Thyroid gland (tissue), 4 donors: ENCODE data around the gene NAP1L4.

Experiments used
- CTCF ChIP-seq, 6 experiments: fragments of 200-600 bp in 3 of 6; fragments of 450-650 bp in 3 of 6; sonication (generic) in 3 of 6; IDR thresholded peaks; one replicate each; pipeline ENCODE4 v1.5.1; 2016 to 2019; ENCODE audit warnings: antibody characterized with exemption in 6 of 6, mild to moderate bottlenecking in 2 of 6, inconsistent platforms in 1 of 6, moderate library complexity in 1 of 6
- POLR2A ChIP-seq, 2 donors: fragments of 450-650 bp; IDR thresholded peaks; one replicate each; pipeline ENCODE4 v1.6.1; 2017; ENCODE audit warnings: antibody characterized with exemption in 2 of 2, mild to moderate bottlenecking in 2 of 2, moderate library complexity in 1 of 2

DNA sequence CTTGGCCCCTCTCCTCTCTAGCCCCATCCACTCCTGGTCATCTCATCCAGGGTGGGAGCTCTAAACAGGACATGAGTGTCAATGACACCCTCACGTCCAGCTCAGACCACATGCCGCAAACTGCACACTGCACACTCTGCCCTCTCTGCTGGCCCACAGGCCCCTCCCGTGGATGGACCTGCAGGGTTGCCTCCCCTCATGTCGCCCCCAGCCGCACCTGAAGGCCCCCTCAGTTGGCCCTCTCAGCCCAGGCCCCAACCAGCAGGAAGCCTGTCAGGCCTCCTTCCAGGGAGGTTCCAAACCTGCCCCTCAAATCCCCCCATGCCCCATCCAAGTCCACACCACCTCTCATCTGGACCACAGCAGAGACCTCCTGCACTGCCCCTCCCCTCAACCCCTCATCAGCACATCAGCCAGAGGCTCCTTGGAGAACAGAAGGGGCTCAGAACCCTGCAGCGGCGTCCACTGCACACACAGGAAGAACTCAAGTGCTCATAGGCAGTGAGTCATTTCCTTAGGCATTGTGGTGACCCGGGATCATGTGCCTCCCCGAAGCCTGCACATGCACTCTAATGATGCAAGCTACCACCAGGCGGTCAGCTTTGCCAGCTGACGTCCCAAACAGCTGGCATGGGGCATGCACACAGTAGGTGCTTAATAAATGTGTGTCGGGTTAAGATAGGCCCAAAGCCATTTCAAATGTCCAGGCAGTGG is 93.6 kb downstream of the NAP1L4 start:
- TF ChIP-seq CTCF (IDR thresholded peaks at IDR 0.05): no peak
- TF ChIP-seq POLR2A (IDR thresholded peaks at IDR 0.05): no peak
